Measurements from ENCODE around the gene PC. TPM values are rescaled to one million over a fixed set of nuclear protein-coding genes. Genes with fewer than 3 reads are reported as not detected.

Gene PC
- total and polyA plus RNA-seq, 2 experiments from 2014 or later = 18.3 to 21.7 TPM

DNA sequence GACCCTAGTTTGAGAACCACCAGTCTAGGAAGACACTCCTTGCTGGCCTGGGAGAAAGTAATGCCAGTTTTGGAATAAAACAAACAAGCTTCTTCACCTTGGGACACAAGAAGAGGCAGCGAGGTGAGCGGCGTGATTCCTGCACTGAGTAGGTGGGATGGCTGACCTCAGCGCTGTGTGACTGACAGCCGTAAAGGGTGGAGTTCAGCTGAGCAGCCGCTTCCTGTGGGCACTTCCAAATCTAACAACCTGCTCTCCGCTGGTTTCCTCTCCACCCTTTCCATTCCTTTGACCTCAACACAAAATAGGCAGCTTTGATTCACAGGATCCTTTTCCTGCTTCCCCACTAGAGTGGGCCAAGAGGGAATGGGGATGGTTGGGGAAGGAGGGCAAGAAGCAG is 45.8 kb downstream of the PC start (continued):
- TF ChIP-seq, protein P1, sequence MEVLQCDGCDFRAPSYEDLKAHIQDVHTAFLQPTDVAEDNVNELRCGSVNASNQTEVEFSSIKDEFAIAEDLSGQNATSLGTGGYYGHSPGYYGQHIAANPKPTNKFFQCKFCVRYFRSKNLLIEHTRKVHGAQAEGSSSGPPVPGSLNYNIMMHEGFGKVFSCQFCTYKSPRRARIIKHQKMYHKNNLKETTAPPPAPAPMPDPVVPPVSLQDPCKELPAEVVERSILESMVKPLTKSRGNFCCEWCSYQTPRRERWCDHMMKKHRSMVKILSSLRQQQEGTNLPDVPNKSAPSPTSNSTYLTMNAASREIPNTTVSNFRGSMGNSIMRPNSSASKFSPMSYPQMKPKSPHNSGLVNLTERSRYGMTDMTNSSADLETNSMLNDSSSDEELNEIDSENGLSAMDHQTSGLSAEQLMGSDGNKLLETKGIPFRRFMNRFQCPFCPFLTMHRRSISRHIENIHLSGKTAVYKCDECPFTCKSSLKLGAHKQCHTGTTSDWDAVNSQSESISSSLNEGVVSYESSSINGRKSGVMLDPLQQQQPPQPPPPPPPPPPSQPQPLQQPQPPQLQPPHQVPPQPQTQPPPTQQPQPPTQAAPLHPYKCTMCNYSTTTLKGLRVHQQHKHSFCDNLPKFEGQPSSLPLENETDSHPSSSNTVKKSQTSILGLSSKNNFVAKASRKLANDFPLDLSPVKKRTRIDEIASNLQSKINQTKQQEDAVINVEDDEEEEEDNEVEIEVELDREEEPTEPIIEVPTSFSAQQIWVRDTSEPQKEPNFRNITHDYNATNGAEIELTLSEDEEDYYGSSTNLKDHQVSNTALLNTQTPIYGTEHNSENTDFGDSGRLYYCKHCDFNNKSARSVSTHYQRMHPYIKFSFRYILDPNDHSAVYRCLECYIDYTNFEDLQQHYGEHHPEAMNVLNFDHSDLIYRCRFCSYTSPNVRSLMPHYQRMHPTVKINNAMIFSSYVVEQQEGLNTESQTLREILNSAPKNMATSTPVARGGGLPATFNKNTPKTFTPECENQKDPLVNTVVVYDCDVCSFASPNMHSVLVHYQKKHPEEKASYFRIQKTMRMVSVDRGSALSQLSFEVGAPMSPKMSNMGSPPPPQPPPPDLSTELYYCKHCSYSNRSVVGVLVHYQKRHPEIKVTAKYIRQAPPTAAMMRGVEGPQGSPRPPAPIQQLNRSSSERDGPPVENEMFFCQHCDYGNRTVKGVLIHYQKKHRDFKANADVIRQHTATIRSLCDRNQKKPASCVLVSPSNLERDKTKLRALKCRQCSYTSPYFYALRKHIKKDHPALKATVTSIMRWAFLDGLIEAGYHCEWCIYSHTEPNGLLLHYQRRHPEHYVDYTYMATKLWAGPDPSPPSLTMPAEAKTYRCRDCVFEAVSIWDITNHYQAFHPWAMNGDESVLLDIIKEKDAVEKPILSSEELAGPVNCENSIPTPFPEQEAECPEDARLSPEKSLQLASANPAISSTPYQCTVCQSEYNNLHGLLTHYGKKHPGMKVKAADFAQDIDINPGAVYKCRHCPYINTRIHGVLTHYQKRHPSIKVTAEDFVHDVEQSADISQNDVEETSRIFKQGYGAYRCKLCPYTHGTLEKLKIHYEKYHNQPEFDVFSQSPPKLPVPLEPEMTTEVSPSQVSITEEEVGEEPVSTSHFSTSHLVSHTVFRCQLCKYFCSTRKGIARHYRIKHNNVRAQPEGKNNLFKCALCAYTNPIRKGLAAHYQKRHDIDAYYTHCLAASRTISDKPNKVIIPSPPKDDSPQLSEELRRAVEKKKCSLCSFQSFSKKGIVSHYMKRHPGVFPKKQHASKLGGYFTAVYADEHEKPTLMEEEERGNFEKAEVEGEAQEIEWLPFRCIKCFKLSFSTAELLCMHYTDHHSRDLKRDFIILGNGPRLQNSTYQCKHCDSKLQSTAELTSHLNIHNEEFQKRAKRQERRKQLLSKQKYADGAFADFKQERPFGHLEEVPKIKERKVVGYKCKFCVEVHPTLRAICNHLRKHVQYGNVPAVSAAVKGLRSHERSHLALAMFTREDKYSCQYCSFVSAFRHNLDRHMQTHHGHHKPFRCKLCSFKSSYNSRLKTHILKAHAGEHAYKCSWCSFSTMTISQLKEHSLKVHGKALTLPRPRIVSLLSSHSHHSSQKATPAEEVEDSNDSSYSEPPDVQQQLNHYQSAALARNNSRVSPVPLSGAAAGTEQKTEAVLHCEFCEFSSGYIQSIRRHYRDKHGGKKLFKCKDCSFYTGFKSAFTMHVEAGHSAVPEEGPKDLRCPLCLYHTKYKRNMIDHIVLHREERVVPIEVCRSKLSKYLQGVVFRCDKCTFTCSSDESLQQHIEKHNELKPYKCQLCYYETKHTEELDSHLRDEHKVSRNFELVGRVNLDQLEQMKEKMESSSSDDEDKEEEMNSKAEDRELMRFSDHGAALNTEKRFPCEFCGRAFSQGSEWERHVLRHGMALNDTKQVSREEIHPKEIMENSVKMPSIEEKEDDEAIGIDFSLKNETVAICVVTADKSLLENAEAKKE (CRISPR knock-in tag; IDR thresholded peaks at IDR 0.05) = no peak

DNA sequence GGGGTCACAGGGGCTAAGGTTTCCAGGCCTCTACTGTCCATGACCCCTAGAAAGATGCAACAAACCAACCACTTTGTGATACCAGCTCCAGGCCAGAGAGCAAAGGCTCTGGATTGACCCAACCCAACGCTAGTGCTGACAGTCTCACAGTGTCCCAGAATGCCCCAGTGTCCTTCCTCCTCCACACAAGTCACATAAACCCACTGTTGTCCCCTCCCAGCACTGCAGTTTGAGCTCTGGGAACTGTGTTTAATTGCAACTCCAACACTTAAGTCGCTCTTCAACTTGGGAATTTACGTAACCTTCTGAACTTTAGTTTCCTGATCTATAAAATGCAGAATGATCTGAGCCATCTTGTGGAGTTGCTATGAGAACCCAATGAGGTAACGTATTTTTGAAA is 47.5 kb downstream of the PC start:
- H3K27me3 Mint-ChIP-seq (ENCODE audit: insufficient read depth, low read depth, poor library complexity) = peaks cover 11% of the 10 kb centered on the region
- DNase-seq (ENCODE audit: low spot score) (no peak), ATAC-seq (no peak)
- H3K4me1 Mint-ChIP-seq = peaks cover 41% of the 10 kb centered on the region
- no peaks in the 10 kb centered on the region for H3K9me3 Mint-ChIP-seq
- Histone ChIP-seq H3K4me1 (ENCODE audit: insufficient read depth) (peaks cover 24% of the 10 kb centered on the region), H3K4me2 (no peak overlapping the region), H4K20me1 (replicated peaks; ENCODE audit: insufficient read depth) (no peaks in the 10 kb centered on the region), H3K27ac (ENCODE audit: low read depth) (no peak overlapping the region), H3K4me3 (no peak overlapping the region), H3K36me3 (ENCODE audit: insufficient read depth) (no peaks in the 10 kb centered on the region), H3K27me3 (ENCODE audit: insufficient read depth) (no peaks in the 10 kb centered on the region), H2AFZ (no peak overlapping the region), H3K9me2 (ENCODE audit: insufficient read depth) (no peaks in the 10 kb centered on the region), H3K79me2 (replicated peaks; ENCODE audit: insufficient read depth) (no peaks in the 10 kb centered on the region), H3F3A (replicated peaks; ENCODE audit: low read depth) (no peaks in the 10 kb centered on the region)
- no peak overlapping the region; the same call in 1 of the 2 replicates for H3K27ac Mint-ChIP-seq
- H3K4me3 Mint-ChIP-seq = no peak overlapping the region
- no peaks in the 10 kb centered on the region for H3K36me3 Mint-ChIP-seq (ENCODE audit: low read depth)
- TF ChIP-seq, protein P1 (CRISPR knock-in tag; IDR thresholded peaks at IDR 0.05) = no peak
- TF ChIP-seq POLR2AphosphoS5 (IDR thresholded peaks at IDR 0.05; ENCODE audit: low read depth) (no peak), CREB1 (CRISPR knock-in tag; IDR thresholded peaks at IDR 0.05; ENCODE audit: low read depth) (no peak), ZNF114 (CRISPR knock-in tag; IDR thresholded peaks at IDR 0.05) (no peak), ZNF331 (CRISPR knock-in tag; IDR thresholded peaks at IDR 0.05; ENCODE audit: low read depth) (no peak), ETS1 (IDR thresholded peaks at IDR 0.05) (no peak), STAT1 (IDR thresholded peaks at IDR 0.05; ENCODE audit: unreplicated experiment) (no peak)
